Middle frontal gyrus (tissue), 1 donor: ENCODE results near the gene FAS.

ENCODE experiments used
- DNase-seq: peaks from one replicate; pipeline ENCODE4 v3.0.0-alpha.2; 2015; ENCODE audit warnings: low spot score; ENCODE audit errors: extremely low spot score

The FAS gene

GRCh38 chr10:88971221-88972061 is 19.2 kb upstream of the FAS start:
- no peak for DNase-seq

GRCh38 chr10:88974012-88974411 is 16.6 kb upstream of the FAS start:
- no peak for DNase-seq

- DNase-seq: no peak
Observed at GRCh38 chr10:88974446-88975376, 15.9 kb upstream of the FAS start.

- no peak for DNase-seq
Observed at GRCh38 chr10:88975377-88975720, 15.2 kb upstream of the FAS start.

GRCh38 chr10:88978463-88978862 is 12.1 kb upstream of the FAS start:
- no peak for DNase-seq

GRCh38 chr10:88979153-88979562 is 11.4 kb upstream of the FAS start:
- no peak for DNase-seq

- DNase-seq: no peak
Observed at GRCh38 chr10:88979603-88980002, 11.0 kb upstream of the FAS start.

- DNase-seq: no peak
Observed at GRCh38 chr10:88980247-88980646, 10.4 kb upstream of the FAS start.

GRCh38 chr10:88980800-88981199 is 9.8 kb upstream of the FAS start:
- DNase-seq: no peak

GRCh38 chr10:88981435-88981834 is 9.2 kb upstream of the FAS start:
- no peak for DNase-seq

- DNase-seq: no peak
Observed at GRCh38 chr10:88982366-88982765, 8.2 kb upstream of the FAS start.

GRCh38 chr10:88983206-88983605 is 7.4 kb upstream of the FAS start:
- no peak for DNase-seq

GRCh38 chr10:88983939-88984338 is 6.7 kb upstream of the FAS start:
- DNase-seq: no peak

GRCh38 chr10:88984525-88984924 is 6.1 kb upstream of the FAS start:
- no peak for DNase-seq

- DNase-seq: no peak
Observed at GRCh38 chr10:88986549-88987242, 3.9 kb upstream of the FAS start.

- DNase-seq: no peak
Observed at GRCh38 chr10:88987243-88987725, 3.3 kb upstream of the FAS start.

- DNase-seq: no peak
Observed at GRCh38 chr10:88987840-88988239, 2.8 kb upstream of the FAS start.

GRCh38 chr10:88989423-88989822 is 1.2 kb upstream of the FAS start:
- no peak for DNase-seq

GRCh38 chr10:88989824-88990383 is 694 bp upstream of the FAS start:
- no peak for DNase-seq

GRCh38 chr10:88991161-88991898 is 732 bp downstream of the FAS start:
- DNase-seq: no peak

GRCh38 chr10:88991899-88992320 is 1.3 kb downstream of the FAS start:
- DNase-seq: no peak
